Measurements from ENCODE around the gene CTTNBP2NL. TPM values are rescaled to one million over a fixed set of nuclear protein-coding genes. Genes with fewer than 3 reads are reported as not detected.

Gene CTTNBP2NL, protein sequence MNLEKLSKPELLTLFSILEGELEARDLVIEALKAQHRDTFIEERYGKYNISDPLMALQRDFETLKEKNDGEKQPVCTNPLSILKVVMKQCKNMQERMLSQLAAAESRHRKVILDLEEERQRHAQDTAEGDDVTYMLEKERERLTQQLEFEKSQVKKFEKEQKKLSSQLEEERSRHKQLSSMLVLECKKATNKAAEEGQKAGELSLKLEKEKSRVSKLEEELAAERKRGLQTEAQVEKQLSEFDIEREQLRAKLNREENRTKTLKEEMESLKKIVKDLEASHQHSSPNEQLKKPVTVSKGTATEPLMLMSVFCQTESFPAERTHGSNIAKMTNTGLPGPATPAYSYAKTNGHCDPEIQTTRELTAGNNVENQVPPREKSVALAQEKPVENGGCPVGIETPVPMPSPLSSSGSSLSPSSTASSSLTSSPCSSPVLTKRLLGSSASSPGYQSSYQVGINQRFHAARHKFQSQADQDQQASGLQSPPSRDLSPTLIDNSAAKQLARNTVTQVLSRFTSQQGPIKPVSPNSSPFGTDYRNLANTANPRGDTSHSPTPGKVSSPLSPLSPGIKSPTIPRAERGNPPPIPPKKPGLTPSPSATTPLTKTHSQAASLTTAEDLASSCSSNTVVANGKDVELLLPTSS
- 16.2 TPM for polyA plus RNA-seq (2013, experiment 1 of 2)
- 17.4 TPM for polyA plus RNA-seq (2013, experiment 2 of 2)

DNA sequence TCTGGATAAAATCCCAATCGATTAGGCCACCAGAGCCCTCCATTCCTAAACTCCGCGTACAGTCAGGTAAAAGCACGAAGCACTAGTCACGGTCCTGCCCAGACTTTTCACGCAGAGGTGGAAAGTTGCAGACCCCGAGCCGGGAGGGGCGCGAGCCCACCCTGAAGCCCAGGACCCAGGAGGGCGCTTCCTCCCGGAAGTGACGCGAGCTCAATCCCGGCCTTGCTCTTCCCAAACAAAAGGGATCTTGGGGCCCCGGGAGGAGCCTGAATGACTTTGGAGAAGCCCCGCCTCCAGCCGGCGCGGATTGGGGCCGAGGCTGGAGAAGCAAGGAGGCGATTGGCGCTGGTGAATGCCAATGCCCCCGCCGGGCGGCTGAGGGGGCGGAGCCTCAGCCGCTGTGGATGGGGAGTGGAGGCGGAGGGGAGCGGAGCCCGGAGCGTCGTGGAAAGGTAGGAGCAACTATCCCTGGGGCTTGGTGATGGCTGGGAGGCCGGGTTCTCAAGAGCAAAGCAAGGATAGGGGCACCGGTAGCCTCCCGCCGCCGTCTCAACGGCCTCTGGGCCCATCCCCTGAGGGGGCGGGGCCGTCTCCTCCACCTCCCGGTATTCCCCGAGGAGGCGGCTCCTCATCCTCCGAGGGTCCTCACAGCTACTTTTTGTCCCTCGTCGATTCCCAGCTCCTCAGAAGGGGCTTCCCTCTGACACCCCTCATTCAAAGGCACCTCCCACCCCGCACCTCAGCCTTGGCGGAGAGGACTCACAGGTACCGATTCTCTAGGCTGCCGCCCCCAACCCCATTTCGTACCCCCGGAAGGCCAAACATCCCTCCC lies at the start of gene CTTNBP2NL:
Gene CTTNBP2NL (plus strand): TSS at position 394 of the 832 bp plus-strand sequence. CDS start 19,952 bp downstream, outside the sequence.
- Histone ChIP-seq H2BK5ac (ENCODE audit: low read depth, low read length, poor library complexity, severe bottlenecking) (peak within 1 kb of the TSS; percentile 99), H3K23ac (ENCODE audit: low read length in 2 of 2) (peak within 1 kb of the TSS; percentile 29 to 99), H3K14ac (ENCODE audit: low read length in 2 of 2) (peak within 1 kb of the TSS in 1 of 2 experiments; percentile 95), H3K4me3 (ENCODE audit: insufficient read depth in 1 of 2, low read depth in 1 of 2, low read length in 2 of 2) (peak within 1 kb of the TSS; percentile 98 to 100), H3K36me3 (ENCODE audit: control insufficient read depth in 1 of 2, insufficient read depth in 2 of 2, low read depth in 1 of 2, low read length in 2 of 2) (no peaks in the 10 kb centered on the region), H2AK5ac (ENCODE audit: low read length, severe bottlenecking) (peak within 1 kb of the TSS; percentile 99), H3K27ac (ENCODE audit: low read length, poor library complexity, severe bottlenecking) (peak within 1 kb of the TSS; percentile 96), H3K79me1 (replicated peaks; ENCODE audit: low read length, poor library complexity, severe bottlenecking) (peaks cover 3% of the 10 kb centered on the region), H2BK12ac (ENCODE audit: low read length in 2 of 2) (peak within 1 kb of the TSS; percentile 69 to 86), H3K9ac (ENCODE audit: low read length) (peak within 1 kb of the TSS; percentile 97), H2BK15ac (ENCODE audit: low read depth, poor library complexity, severe bottlenecking) (peak within 1 kb of the TSS; percentile 98), H4K8ac (ENCODE audit: low read length) (peak within 1 kb of the TSS; percentile 95), H4K91ac (ENCODE audit: low read length) (peak within 1 kb of the TSS; percentile 89), H3K4me1 (ENCODE audit: control insufficient read depth, insufficient read depth, low read depth, low read length) (peaks cover 13% of the 10 kb centered on the region), H3K18ac (ENCODE audit: low read depth in 1 of 2, low read length in 2 of 2) (peak within 1 kb of the TSS; percentile 98), H2BK120ac (ENCODE audit: low read depth, low read length) (peak within 1 kb of the TSS; percentile 88), H3K27me3 (ENCODE audit: control insufficient read depth in 1 of 2, insufficient read depth in 1 of 2, low read length in 2 of 2) (no peaks in the 10 kb centered on the region), H2AFZ (ENCODE audit: low read depth, low read length) (peak within 1 kb of the TSS; percentile 65), H3K4ac (ENCODE audit: low read depth in 1 of 2, low read length in 2 of 2) (peak within 1 kb of the TSS; percentile 90 to 97), H3K4me2 (ENCODE audit: low read length, poor library complexity, severe bottlenecking) (peak within 1 kb of the TSS; percentile 80), H3K9me3 (ENCODE audit: control insufficient read depth, low read length) (no peaks in the 10 kb centered on the region)
- WGBS = under 1% methylated on average over 48 of the region's 53 CpGs
- peak; percentile 97 for DNase-seq

DNA sequence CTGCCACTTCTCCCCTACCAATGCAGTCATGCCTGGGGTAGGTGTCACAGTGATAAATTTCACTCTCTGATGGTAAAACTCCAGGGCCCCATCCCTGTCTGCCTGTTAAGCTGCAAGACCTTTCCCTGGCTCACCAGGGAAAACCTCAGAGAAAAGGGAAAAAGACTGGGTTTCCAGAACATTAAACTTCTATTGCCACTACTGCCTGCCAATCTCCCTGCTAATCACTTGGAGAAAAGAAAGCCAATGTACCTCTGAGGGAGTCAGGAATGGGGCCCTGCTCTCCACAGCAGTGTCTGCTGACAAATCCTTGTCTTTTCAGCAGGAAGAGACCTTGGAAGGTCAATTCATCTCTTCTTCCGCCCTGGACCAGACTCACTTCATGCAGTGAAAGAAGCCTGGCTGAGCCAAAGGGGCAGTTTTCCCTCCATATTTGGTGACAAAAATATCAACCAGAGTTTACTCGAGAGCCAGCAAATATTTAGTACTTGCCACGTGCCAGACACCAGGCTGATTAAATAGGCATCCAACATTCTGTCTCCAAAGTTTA lies 49.1 kb upstream of the CTTNBP2NL start:
- H3K4ac ChIP-seq (ENCODE audit: low read depth in 1 of 2, low read length in 2 of 2) = no peak overlapping the region
- H2BK5ac ChIP-seq (ENCODE audit: low read depth, low read length, poor library complexity, severe bottlenecking) = no peak overlapping the region
- no peak overlapping the region for H2AFZ ChIP-seq (ENCODE audit: low read depth, low read length)
- H3K18ac ChIP-seq (ENCODE audit: low read depth in 1 of 2, low read length in 2 of 2) = peak overlapping the region in 1 of 2 experiments; percentile 40
- H3K36me3 ChIP-seq (ENCODE audit: control insufficient read depth in 1 of 2, insufficient read depth in 2 of 2, low read depth in 1 of 2, low read length in 2 of 2) = no peaks in the 10 kb centered on the region
- H3K4me3 ChIP-seq (ENCODE audit: insufficient read depth in 1 of 2, low read depth in 1 of 2, low read length in 2 of 2) = no peak overlapping the region
- no peak overlapping the region for H2BK12ac ChIP-seq (ENCODE audit: low read length in 2 of 2)
- H3K4me1 ChIP-seq (ENCODE audit: control insufficient read depth, insufficient read depth, low read depth, low read length) = no peaks in the 10 kb centered on the region
- H3K27me3 ChIP-seq (ENCODE audit: control insufficient read depth in 1 of 2, insufficient read depth in 1 of 2, low read length in 2 of 2) = peaks cover 32 to 34% of the 10 kb centered on the region in 2 experiments
- no peak for DNase-seq
- no peak overlapping the region for H3K27ac ChIP-seq (ENCODE audit: low read length, poor library complexity, severe bottlenecking)
- H3K79me1 ChIP-seq (replicated peaks; ENCODE audit: low read length, poor library complexity, severe bottlenecking) = no peaks in the 10 kb centered on the region
- H4K91ac ChIP-seq (ENCODE audit: low read length) = no peak overlapping the region
- peaks cover 13% of the 10 kb centered on the region for H3K9me3 ChIP-seq (ENCODE audit: control insufficient read depth, low read length)
- no peak overlapping the region for H2BK120ac ChIP-seq (ENCODE audit: low read depth, low read length)
- no peak overlapping the region for H3K4me2 ChIP-seq (ENCODE audit: low read length, poor library complexity, severe bottlenecking)
- H3K9ac ChIP-seq (ENCODE audit: low read length) = no peak overlapping the region
- 57% methylated on average over 3 of the region's 3 CpGs for WGBS
- peak overlapping the region in 1 of 2 experiments; percentile 48 for H3K14ac ChIP-seq (ENCODE audit: low read length in 2 of 2)
- H4K8ac ChIP-seq (ENCODE audit: low read length) = no peak overlapping the region
- H2AK5ac ChIP-seq (ENCODE audit: low read length, severe bottlenecking) = no peak overlapping the region
- H3K23ac ChIP-seq (ENCODE audit: low read length in 2 of 2) = no peak overlapping the region
- H2BK15ac ChIP-seq (ENCODE audit: low read depth, poor library complexity, severe bottlenecking) = no peak overlapping the region

DNA sequence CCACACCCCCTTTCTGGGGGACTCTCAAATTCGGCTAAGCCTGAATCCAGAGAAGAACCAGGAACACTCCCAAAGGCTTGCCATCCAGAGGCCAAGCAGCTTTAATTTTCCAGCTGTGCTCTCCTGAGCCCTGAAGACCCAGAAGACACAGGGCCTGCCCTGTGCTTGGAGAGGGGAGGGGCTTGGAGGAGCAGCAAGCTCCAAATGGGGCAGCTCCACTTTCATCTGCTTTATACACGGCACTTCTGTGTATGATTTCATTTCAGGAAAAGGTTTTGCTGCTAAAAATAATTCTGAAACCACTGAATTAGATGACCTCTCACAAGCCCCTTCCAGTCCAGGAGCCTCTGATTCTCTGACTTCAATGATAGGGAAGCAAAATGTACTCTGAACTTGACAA lies 39.2 kb upstream of the CTTNBP2NL start:
- H3K14ac ChIP-seq (ENCODE audit: low read length in 2 of 2) = no peak overlapping the region
- no peak overlapping the region for H3K4ac ChIP-seq (ENCODE audit: low read depth in 1 of 2, low read length in 2 of 2)
- peaks cover 8% of the 10 kb centered on the region for H3K4me1 ChIP-seq (ENCODE audit: control insufficient read depth, insufficient read depth, low read depth, low read length)
- H3K23ac ChIP-seq (ENCODE audit: low read length in 2 of 2) = no peak overlapping the region
- H4K8ac ChIP-seq (ENCODE audit: low read length) = no peak overlapping the region
- no peak overlapping the region for H3K4me3 ChIP-seq (ENCODE audit: insufficient read depth in 1 of 2, low read depth in 1 of 2, low read length in 2 of 2)
- DNase-seq = peak; percentile 8
- no peaks in the 10 kb centered on the region for H3K36me3 ChIP-seq (ENCODE audit: control insufficient read depth in 1 of 2, insufficient read depth in 2 of 2, low read depth in 1 of 2, low read length in 2 of 2)
- H3K27ac ChIP-seq (ENCODE audit: low read length, poor library complexity, severe bottlenecking) = no peak overlapping the region
- no peak overlapping the region for H2AK5ac ChIP-seq (ENCODE audit: low read length, severe bottlenecking)
- H4K91ac ChIP-seq (ENCODE audit: low read length) = no peak overlapping the region
- H2BK15ac ChIP-seq (ENCODE audit: low read depth, poor library complexity, severe bottlenecking) = no peak overlapping the region
- no peak overlapping the region for H2BK120ac ChIP-seq (ENCODE audit: low read depth, low read length)
- H3K18ac ChIP-seq (ENCODE audit: low read depth in 1 of 2, low read length in 2 of 2) = no peak overlapping the region
- H2BK5ac ChIP-seq (ENCODE audit: low read depth, low read length, poor library complexity, severe bottlenecking) = no peak overlapping the region
- no peak overlapping the region for H3K4me2 ChIP-seq (ENCODE audit: low read length, poor library complexity, severe bottlenecking)
- no peak overlapping the region for H2AFZ ChIP-seq (ENCODE audit: low read depth, low read length)
- no peaks in the 10 kb centered on the region for H3K9me3 ChIP-seq (ENCODE audit: control insufficient read depth, low read length)
- H3K9ac ChIP-seq (ENCODE audit: low read length) = no peak overlapping the region
- H3K27me3 ChIP-seq (ENCODE audit: control insufficient read depth in 1 of 2, insufficient read depth in 1 of 2, low read length in 2 of 2) = peaks cover 17 to 36% of the 10 kb centered on the region in 2 experiments
- no peak overlapping the region for H2BK12ac ChIP-seq (ENCODE audit: low read length in 2 of 2)
- 75% methylated on average over 2 of the region's 2 CpGs for WGBS
- no peaks in the 10 kb centered on the region for H3K79me1 ChIP-seq (replicated peaks; ENCODE audit: low read length, poor library complexity, severe bottlenecking)

Data from mesenchymal stem cell (in vitro differentiated cells and primary cell).